GM12878 (cell line): Measurements from ENCODE around the gene ANKRD6. TPM values are rescaled to one million over a fixed set of nuclear protein-coding genes. Genes with fewer than 3 reads are reported as not detected.

Source experiments
- BCL3 ChIP-seq: IDR thresholded peaks from 2 replicates; pipeline ENCODE4 v1.6.1; 2011; ENCODE audit warnings: borderline replicate concordance, low read depth, mild to moderate bottlenecking, moderate library complexity, low read length; ENCODE audit not compliant: insufficient read depth, poor library complexity, severe bottlenecking
- CBX3 ChIP-seq: fragments of 200-600 bp; sonication (generic); IDR thresholded peaks from 2 replicates; pipeline ENCODE4 v1.6.1; 2016; ENCODE audit warnings: low read depth, borderline replicate concordance
- HDGF ChIP-seq: fragments of 450-650 bp; IDR thresholded peaks from 2 replicates; pipeline ENCODE4 v1.6.1; 2016; ENCODE audit warnings: antibody characterized with exemption
- KAT2A ChIP-seq: conservative IDR thresholded peaks from 2 replicates; pipeline ENCODE4 v1.6.1; 2011; ENCODE audit warnings: low read depth, low read length; ENCODE audit not compliant: control insufficient read depth
- LARP7 ChIP-seq: fragments of 450-650 bp; IDR thresholded peaks from 2 replicates; pipeline ENCODE4 v1.6.1; 2017; ENCODE audit warnings: mild to moderate bottlenecking
- MEF2B ChIP-seq: fragments of 450-650 bp; IDR thresholded peaks from 2 replicates; pipeline ENCODE4 v1.6.1; 2018; ENCODE audit warnings: mild to moderate bottlenecking, moderate library complexity; ENCODE audit not compliant: partially characterized antibody, poor library complexity, severe bottlenecking
- RAD21 ChIP-seq: IDR thresholded peaks from 2 replicates; pipeline ENCODE4 v1.6.1; 2011; ENCODE audit warnings: mild to moderate bottlenecking, low read depth, low read length, moderate library complexity; ENCODE audit not compliant: insufficient read depth
- RB1 ChIP-seq: fragments of 450-650 bp; formaldehyde crosslinking; IDR thresholded peaks from 2 replicates; pipeline ENCODE4 v1.6.1; 2017; ENCODE audit warnings: mild to moderate bottlenecking, borderline replicate concordance
- SKIL ChIP-seq: fragments of 450-650 bp; IDR thresholded peaks from 2 replicates; pipeline ENCODE4 v1.6.1; 2017; ENCODE audit warnings: mild to moderate bottlenecking, low read depth, inconsistent platforms; ENCODE audit not compliant: poor library complexity, severe bottlenecking
- SMC3 ChIP-seq: IDR thresholded peaks from 2 replicates; pipeline ENCODE4 v1.6.1; 2011; ENCODE audit warnings: low read length, improper control_type of control experiment, borderline replicate concordance
- ZBTB40 ChIP-seq: fragments of 450-650 bp; IDR thresholded peaks from 2 replicates; pipeline ENCODE4 v1.6.1; 2016; ENCODE audit warnings: mild to moderate bottlenecking, moderate library complexity, borderline replicate concordance
- polyA plus RNA-seq, 11 experiments: library from polyadenylated mRNA; depleted of rRNA in 4 of 11; unstranded in 6 of 11; stranded (reverse) in 5 of 11; fragments of >200 nt; fragmentation: Nextera tagmentation in 4 of 11; fragmentation: Illumina TruSeq in 1 of 11; extraction: Ambion mirVana in 4 of 11; extraction: Trizol in 1 of 11; gene quantifications; 1 replicate in 1 of 11; 2 replicates in 10 of 11; pipeline versions ENCODE4 v1.2.1 to v1.2.3, GENCODE V29; 2011 to 2016; ENCODE audit warnings: inconsistent platforms in 2 of 11, missing spikeins in 2 of 11, low read depth in 1 of 11
- total RNA-seq, 4 experiments: library from RNA; depleted of rRNA in 3 of 4; stranded (reverse); fragments of >200 nt in 3 of 4; fragmentation: Illumina TruSeq in 1 of 4; extraction: Trizol in 1 of 4; gene quantifications; 2 replicates each; pipeline versions ENCODE4 v1.2.1 to v1.2.3, GENCODE V29; 2013 to 2021

ANKRD6 gene
- total and polyA plus RNA-seq, 10 of the 15 experiments (the other 5 are each of a cell fraction or from before 2014, with no cell fraction given) = 0.03 to 0.90 (median 0.38) TPM

- TF ChIP-seq ZBTB40 = no peak
- TF ChIP-seq LARP7 = no peak
- no peak for TF ChIP-seq SMC3
- TF ChIP-seq SKIL = no peak
- TF ChIP-seq RAD21 = no peak
- no peak for TF ChIP-seq HDGF
- TF ChIP-seq BCL3 = no peak
- TF ChIP-seq KAT2A = no peak
- TF ChIP-seq CBX3 = no peak
- no peak for TF ChIP-seq RB1
- no peak for TF ChIP-seq MEF2B
Measured at GRCh38 chr6:89527634-89528033, 94.7 kb downstream of the ANKRD6 start (continued).
